ENCODE measurements around the gene STXBP5. TPM values are rescaled to one million over a fixed set of nuclear protein-coding genes. Genes with fewer than 3 reads are reported as not detected.

STXBP5 gene
- polyA plus RNA-seq, 1 donor (not counting 4 experiments of a cell fraction or from before 2014, with no cell fraction given): 19.4 TPM

GRCh38 chr6:147434076-147434475, 229.9 kb downstream of the STXBP5 start:
- TF ChIP-seq EZH2 (IDR thresholded peaks at IDR 0.05; ENCODE audit: low read length): no peak
- DNase-seq (ENCODE audit: low read depth, low spot score): no peak
- peak overlapping the region; percentile 10 for H2AFZ ChIP-seq (ENCODE audit: control insufficient read depth, low read length)
- H3K36me3 ChIP-seq (ENCODE audit: control insufficient read depth in 2 of 2, extremely low read depth in 1 of 2, insufficient read depth in 2 of 2, low read length in 2 of 2): no peaks in the 10 kb centered on the region
- H3K27me3 ChIP-seq (ENCODE audit: control insufficient read depth, extremely low read depth, insufficient read depth, low read length): no peaks in the 10 kb centered on the region
- no peaks in the 10 kb centered on the region for H3K79me2 ChIP-seq (ENCODE audit: control insufficient read depth, insufficient read depth, low read length)
- H3K27ac ChIP-seq (ENCODE audit: control insufficient read depth, insufficient read depth, low read length): no peak overlapping the region
- H3K4me1 ChIP-seq (ENCODE audit: control insufficient read depth, extremely low read depth, insufficient read depth, low read length): peaks cover 10% of the 10 kb centered on the region
- H3K9ac ChIP-seq (ENCODE audit: control insufficient read depth, extremely low read depth, insufficient read depth, low read length): no peak overlapping the region
- H3K4me3 ChIP-seq (ENCODE audit: control insufficient read depth in 2 of 3, extremely low read depth in 1 of 3, insufficient read depth in 2 of 3, low read depth in 1 of 3, low read length in 3 of 3): no peak overlapping the region
- dilution Hi-C loops (cut with MboI; ENCODE audit: extremely low pct_ligation_motif_present, low sequenced_read_pairs): no loop called here
- no peaks in the 10 kb centered on the region for H3K9me1 ChIP-seq (ENCODE audit: control insufficient read depth, extremely low read depth, insufficient read depth, low read length)
- peak overlapping the region; percentile 11 for H3K4me2 ChIP-seq (ENCODE audit: control insufficient read depth, extremely low read depth, insufficient read depth, low read depth, low read length)
- no peaks in the 10 kb centered on the region for H3K9me3 ChIP-seq (ENCODE audit: control insufficient read depth, low read depth, low read length)
- FAIRE-seq: peak; percentile 41
- H4K20me1 ChIP-seq (ENCODE audit: control insufficient read depth, extremely low read depth, insufficient read depth, low read length): no peaks in the 10 kb centered on the region

- Histone ChIP-seq H2AFZ (ENCODE audit: control insufficient read depth, low read length) (peak overlapping the region; percentile 10), H4K20me1 (ENCODE audit: control insufficient read depth, extremely low read depth, insufficient read depth, low read length) (no peaks in the 10 kb centered on the region), H3K4me3 (ENCODE audit: control insufficient read depth in 2 of 3, extremely low read depth in 1 of 3, insufficient read depth in 2 of 3, low read depth in 1 of 3, low read length in 3 of 3) (no peak overlapping the region), H3K4me2 (ENCODE audit: control insufficient read depth, extremely low read depth, insufficient read depth, low read depth, low read length) (peak overlapping the region; percentile 11), H3K27me3 (ENCODE audit: control insufficient read depth, extremely low read depth, insufficient read depth, low read length) (no peaks in the 10 kb centered on the region), H3K4me1 (ENCODE audit: control insufficient read depth, extremely low read depth, insufficient read depth, low read length) (peaks cover 10% of the 10 kb centered on the region), H3K9me1 (ENCODE audit: control insufficient read depth, extremely low read depth, insufficient read depth, low read length) (no peaks in the 10 kb centered on the region), H3K36me3 (ENCODE audit: control insufficient read depth in 2 of 2, extremely low read depth in 1 of 2, insufficient read depth in 2 of 2, low read length in 2 of 2) (no peaks in the 10 kb centered on the region), H3K9ac (ENCODE audit: control insufficient read depth, extremely low read depth, insufficient read depth, low read length) (no peak overlapping the region), H3K9me3 (ENCODE audit: control insufficient read depth, low read depth, low read length) (no peaks in the 10 kb centered on the region), H3K79me2 (ENCODE audit: control insufficient read depth, insufficient read depth, low read length) (no peaks in the 10 kb centered on the region), H3K27ac (ENCODE audit: control insufficient read depth, insufficient read depth, low read length) (no peak overlapping the region)
- TF ChIP-seq EZH2 (IDR thresholded peaks at IDR 0.05; ENCODE audit: low read length): no peak
- TF ChIP-seq, protein P1, sequence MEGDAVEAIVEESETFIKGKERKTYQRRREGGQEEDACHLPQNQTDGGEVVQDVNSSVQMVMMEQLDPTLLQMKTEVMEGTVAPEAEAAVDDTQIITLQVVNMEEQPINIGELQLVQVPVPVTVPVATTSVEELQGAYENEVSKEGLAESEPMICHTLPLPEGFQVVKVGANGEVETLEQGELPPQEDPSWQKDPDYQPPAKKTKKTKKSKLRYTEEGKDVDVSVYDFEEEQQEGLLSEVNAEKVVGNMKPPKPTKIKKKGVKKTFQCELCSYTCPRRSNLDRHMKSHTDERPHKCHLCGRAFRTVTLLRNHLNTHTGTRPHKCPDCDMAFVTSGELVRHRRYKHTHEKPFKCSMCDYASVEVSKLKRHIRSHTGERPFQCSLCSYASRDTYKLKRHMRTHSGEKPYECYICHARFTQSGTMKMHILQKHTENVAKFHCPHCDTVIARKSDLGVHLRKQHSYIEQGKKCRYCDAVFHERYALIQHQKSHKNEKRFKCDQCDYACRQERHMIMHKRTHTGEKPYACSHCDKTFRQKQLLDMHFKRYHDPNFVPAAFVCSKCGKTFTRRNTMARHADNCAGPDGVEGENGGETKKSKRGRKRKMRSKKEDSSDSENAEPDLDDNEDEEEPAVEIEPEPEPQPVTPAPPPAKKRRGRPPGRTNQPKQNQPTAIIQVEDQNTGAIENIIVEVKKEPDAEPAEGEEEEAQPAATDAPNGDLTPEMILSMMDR (optimal IDR thresholded peaks at IDR 0.05 in 1 of 3, IDR thresholded peaks at IDR 0.05 in 1 of 3, conservative IDR thresholded peaks at IDR 0.05 in 1 of 3; ENCODE audit: extremely low read depth in 1 of 3, insufficient read depth in 2 of 3, low read length in 3 of 3): no peak
- dilution Hi-C loops (cut with MboI; ENCODE audit: extremely low pct_ligation_motif_present, low sequenced_read_pairs): no loop called here
- DNase-seq (ENCODE audit: low read depth, low spot score) (peak; percentile 36), FAIRE-seq (peak; percentile 94)
These were observed 230.3 kb downstream of the STXBP5 start for GRCh38 chr6:147434516-147434915.

DNA sequence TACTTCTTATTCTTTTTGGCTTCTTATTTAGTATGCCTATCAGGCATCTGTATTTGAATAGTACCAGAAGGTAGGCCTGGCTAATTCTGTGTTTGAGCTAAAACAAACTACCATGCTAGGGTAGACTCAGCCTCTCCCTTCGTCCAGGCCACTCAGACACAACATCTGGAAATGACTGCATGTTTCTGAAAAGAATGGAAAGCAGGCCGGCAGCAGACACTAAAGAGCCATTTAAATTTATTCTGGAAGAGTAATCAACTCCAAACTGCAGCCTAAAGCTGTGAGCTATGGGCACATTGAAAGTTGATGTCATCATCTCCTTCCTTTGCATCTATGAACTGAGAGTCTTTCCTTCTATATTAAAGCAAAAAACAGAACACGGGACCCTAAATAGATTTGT, 233.4 kb downstream of the STXBP5 start:
- H3K4me3 ChIP-seq (ENCODE audit: control insufficient read depth in 2 of 3, extremely low read depth in 1 of 3, insufficient read depth in 2 of 3, low read depth in 1 of 3, low read length in 3 of 3): no peak overlapping the region
- H3K4me2 ChIP-seq (ENCODE audit: control insufficient read depth, extremely low read depth, insufficient read depth, low read depth, low read length): no peak overlapping the region
- no peak overlapping the region for H3K9ac ChIP-seq (ENCODE audit: control insufficient read depth, extremely low read depth, insufficient read depth, low read length)
- H3K27me3 ChIP-seq (ENCODE audit: control insufficient read depth, extremely low read depth, insufficient read depth, low read length): no peaks in the 10 kb centered on the region
- FAIRE-seq (no peak), DNase-seq (ENCODE audit: low read depth, low spot score) (no peak)
- H3K4me1 ChIP-seq (ENCODE audit: control insufficient read depth, extremely low read depth, insufficient read depth, low read length): peaks cover 10% of the 10 kb centered on the region
- H4K20me1 ChIP-seq (ENCODE audit: control insufficient read depth, extremely low read depth, insufficient read depth, low read length): no peaks in the 10 kb centered on the region
- TF ChIP-seq EZH2 (IDR thresholded peaks at IDR 0.05; ENCODE audit: low read length): no peak
- TF ChIP-seq, protein P1 (optimal IDR thresholded peaks at IDR 0.05 in 1 of 3, IDR thresholded peaks at IDR 0.05 in 1 of 3, conservative IDR thresholded peaks at IDR 0.05 in 1 of 3; ENCODE audit: extremely low read depth in 1 of 3, insufficient read depth in 2 of 3, low read length in 3 of 3): no peak
- dilution Hi-C loops (cut with MboI; ENCODE audit: extremely low pct_ligation_motif_present, low sequenced_read_pairs): no loop called here
- no peaks in the 10 kb centered on the region for H3K79me2 ChIP-seq (ENCODE audit: control insufficient read depth, insufficient read depth, low read length)
- no peak overlapping the region for H2AFZ ChIP-seq (ENCODE audit: control insufficient read depth, low read length)
- H3K9me1 ChIP-seq (ENCODE audit: control insufficient read depth, extremely low read depth, insufficient read depth, low read length): no peaks in the 10 kb centered on the region
- no peaks in the 10 kb centered on the region for H3K9me3 ChIP-seq (ENCODE audit: control insufficient read depth, low read depth, low read length)
- no peaks in the 10 kb centered on the region for H3K36me3 ChIP-seq (ENCODE audit: control insufficient read depth in 2 of 2, extremely low read depth in 1 of 2, insufficient read depth in 2 of 2, low read length in 2 of 2)
- H3K27ac ChIP-seq (ENCODE audit: control insufficient read depth, insufficient read depth, low read length): no peak overlapping the region
